ENCODE measurements around the gene UBE2K.
"Not testable (repeated sequence)": the region's sequence is repeated elsewhere in the genome, so short reads cannot be mapped to it uniquely, and the experiment has no call there.

The UBE2K gene

DNA sequence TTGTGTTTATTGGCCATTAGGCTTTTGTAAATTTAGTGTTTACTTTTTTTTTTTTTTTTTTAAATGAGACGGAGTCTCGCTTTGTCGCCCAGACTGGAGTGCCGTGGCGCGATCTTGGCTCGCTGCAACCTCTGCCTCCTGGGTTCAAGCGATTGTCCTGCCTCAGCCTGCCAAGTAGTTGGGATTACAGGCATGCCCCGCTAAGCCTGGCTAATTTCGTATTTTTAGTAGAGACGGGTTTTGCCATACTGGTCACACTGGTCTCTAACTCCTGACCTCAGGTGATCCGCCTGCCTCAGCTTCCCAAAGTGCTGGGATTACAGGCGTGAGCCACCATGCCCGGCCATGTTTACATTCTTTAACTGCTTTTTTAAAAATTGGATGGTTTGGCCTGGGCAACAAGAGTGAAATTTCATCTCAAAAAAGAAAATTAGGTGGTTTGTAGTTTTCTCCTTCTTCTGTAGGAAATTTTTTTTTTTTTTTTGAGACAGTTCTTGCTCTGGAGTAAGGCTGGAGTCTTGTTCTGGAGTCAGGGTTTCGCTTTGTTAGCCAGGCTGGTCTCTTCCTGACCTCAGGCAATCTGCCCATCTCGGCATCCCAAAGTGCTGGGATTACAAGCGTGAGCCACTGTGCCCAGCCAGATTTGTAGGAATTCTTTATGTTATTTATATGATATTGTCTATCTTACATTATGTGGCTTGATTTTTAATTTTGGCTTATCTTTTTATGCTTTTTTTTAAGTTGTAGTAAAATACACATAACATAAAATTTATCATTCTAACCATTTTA, 15.1 kb downstream of the UBE2K start:
- peaks cover 3% of the 10 kb centered on the region for H3K4me1 ChIP-seq (ENCODE audit: control insufficient read depth, insufficient read depth, low read length)

DNA sequence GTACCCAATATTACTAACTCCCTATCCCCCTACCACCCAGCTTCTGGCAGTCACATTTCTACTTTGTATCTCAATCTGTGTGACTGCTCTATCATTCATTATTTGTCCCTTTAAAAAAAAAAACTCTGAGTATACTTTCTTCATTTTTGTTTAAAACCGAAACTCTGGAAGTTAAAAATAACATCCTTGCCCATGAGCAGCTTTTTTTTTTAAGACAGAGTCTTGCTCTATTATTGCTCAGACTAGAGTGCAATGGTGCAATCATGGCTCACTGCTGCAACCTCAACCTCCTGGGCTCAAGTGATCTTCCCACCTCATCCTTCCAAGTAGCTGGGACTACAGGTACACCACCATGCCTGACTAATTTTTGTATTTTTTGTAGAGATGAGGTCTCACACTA, 15.8 kb downstream of the UBE2K start:
- no peak overlapping the region for H3K9ac ChIP-seq (ENCODE audit: low read length in 2 of 2)
- H3K4me1 ChIP-seq (ENCODE audit: control insufficient read depth, insufficient read depth, low read length): peaks cover 3% of the 10 kb centered on the region
- no peaks in the 10 kb centered on the region for H3K27me3 ChIP-seq (ENCODE audit: control insufficient read depth in 1 of 2, insufficient read depth in 2 of 2, low read length in 2 of 2)
- no peaks in the 10 kb centered on the region for H3K9me3 ChIP-seq (ENCODE audit: control insufficient read depth in 2 of 2, low read length in 2 of 2)
- no peak overlapping the region for H3K4me3 ChIP-seq (ENCODE audit: low read length in 2 of 2)
- no peaks in the 10 kb centered on the region for H3K36me3 ChIP-seq (ENCODE audit: control insufficient read depth in 2 of 2, insufficient read depth in 2 of 2, low read length in 2 of 2)
- H3K27ac ChIP-seq (ENCODE audit: low read length): no peak overlapping the region

More for the DNA sequence above, 15.1 kb downstream of the UBE2K start:
- Histone ChIP-seq H3K27ac (ENCODE audit: low read length) (no peak overlapping the region), H3K9me3 (ENCODE audit: control insufficient read depth in 2 of 2, low read length in 2 of 2) (no peaks in the 10 kb centered on the region), H3K9ac (ENCODE audit: low read length in 2 of 2) (no peak overlapping the region), H3K4me3 (ENCODE audit: low read length in 2 of 2) (no peak overlapping the region), H3K36me3 (ENCODE audit: control insufficient read depth in 2 of 2, insufficient read depth in 2 of 2, low read length in 2 of 2) (no peaks in the 10 kb centered on the region), H3K27me3 (ENCODE audit: control insufficient read depth in 1 of 2, insufficient read depth in 2 of 2, low read length in 2 of 2) (no peaks in the 10 kb centered on the region)

DNA sequence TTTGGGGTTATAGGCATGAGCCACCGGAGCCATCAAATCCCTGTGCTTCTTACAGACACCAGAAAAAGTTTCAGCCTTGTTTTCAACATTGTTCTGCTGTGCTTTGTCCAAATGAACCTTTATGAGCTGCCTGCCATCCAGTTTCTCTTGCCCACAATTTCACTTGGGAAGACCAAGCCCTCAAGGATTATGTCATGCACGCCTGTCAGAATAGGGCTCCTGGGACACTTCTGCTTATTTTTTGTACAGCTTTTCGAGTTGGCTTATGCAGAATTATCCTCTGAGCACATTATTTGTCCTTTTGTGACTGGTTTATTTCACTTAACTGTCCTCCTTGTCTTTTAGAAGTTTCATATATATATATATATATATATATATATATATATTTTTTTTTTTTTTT, 16.2 kb downstream of the UBE2K start:
- Histone ChIP-seq H3K27me3 (ENCODE audit: control insufficient read depth in 1 of 2, insufficient read depth in 2 of 2, low read length in 2 of 2) (no peaks in the 10 kb centered on the region), H3K9me3 (ENCODE audit: control insufficient read depth in 2 of 2, low read length in 2 of 2) (no peaks in the 10 kb centered on the region), H3K27ac (ENCODE audit: low read length) (no peak overlapping the region), H3K9ac (ENCODE audit: low read length in 2 of 2) (no peak overlapping the region), H3K4me1 (ENCODE audit: control insufficient read depth, insufficient read depth, low read length) (peaks cover 3% of the 10 kb centered on the region), H3K36me3 (ENCODE audit: control insufficient read depth in 2 of 2, insufficient read depth in 2 of 2, low read length in 2 of 2) (no peaks in the 10 kb centered on the region), H3K4me3 (ENCODE audit: low read length in 2 of 2) (no peak overlapping the region)

DNA sequence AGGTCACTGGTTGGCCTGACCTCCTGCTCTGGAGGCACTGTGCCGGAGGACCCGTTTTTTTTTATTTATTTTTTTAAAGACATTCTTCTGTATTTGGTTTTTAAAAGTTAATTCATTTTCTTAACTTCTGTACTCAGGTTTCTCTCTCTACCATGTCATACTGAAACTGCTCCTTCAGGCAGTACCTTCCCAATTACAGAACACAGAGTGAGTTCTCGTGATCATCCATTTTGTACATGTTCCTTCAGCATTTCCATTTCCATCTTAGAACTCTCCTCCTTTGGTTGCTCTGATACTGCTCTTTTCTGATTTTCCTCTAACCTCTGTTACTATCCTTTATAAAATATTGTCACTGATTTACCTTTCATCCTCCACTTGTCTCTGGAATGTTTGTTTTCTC, 17.9 kb downstream of the UBE2K start:
- no peaks in the 10 kb centered on the region for H3K27me3 ChIP-seq (ENCODE audit: control insufficient read depth in 1 of 2, insufficient read depth in 2 of 2, low read length in 2 of 2)
- H3K4me1 ChIP-seq (ENCODE audit: control insufficient read depth, insufficient read depth, low read length): peaks cover 3% of the 10 kb centered on the region
- no peaks in the 10 kb centered on the region for H3K36me3 ChIP-seq (ENCODE audit: control insufficient read depth in 2 of 2, insufficient read depth in 2 of 2, low read length in 2 of 2)
- no peak overlapping the region for H3K9ac ChIP-seq (ENCODE audit: low read length in 2 of 2)
- H3K9me3 ChIP-seq (ENCODE audit: control insufficient read depth in 2 of 2, low read length in 2 of 2): no peaks in the 10 kb centered on the region
- no peak overlapping the region for H3K27ac ChIP-seq (ENCODE audit: low read length)
- H3K4me3 ChIP-seq (ENCODE audit: low read length in 2 of 2): no peak overlapping the region

DNA sequence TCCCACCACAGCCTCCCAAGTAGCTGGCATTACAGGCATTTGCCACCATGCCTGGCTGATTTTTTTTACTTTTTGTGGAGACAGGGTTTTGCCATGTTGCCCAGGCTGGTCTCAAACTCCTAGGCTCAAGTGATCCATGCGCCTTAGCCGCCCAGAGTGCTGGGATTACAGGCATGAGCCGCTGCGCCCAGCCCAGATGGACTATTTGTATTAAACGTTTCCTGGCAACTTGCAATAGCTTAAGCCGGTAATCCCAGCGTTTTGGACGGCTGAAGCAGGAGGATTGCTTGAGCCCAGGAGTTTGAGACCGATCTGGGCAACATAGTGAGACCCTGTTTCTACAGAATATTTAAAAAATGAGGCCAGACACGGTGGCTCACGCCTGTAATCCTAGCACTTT, 18.4 kb downstream of the UBE2K start:
- Histone ChIP-seq H3K4me3 (ENCODE audit: low read length in 2 of 2) (no peak overlapping the region), H3K27me3 (ENCODE audit: control insufficient read depth in 1 of 2, insufficient read depth in 2 of 2, low read length in 2 of 2) (no peaks in the 10 kb centered on the region), H3K27ac (ENCODE audit: low read length) (no peak overlapping the region), H3K36me3 (ENCODE audit: control insufficient read depth in 2 of 2, insufficient read depth in 2 of 2, low read length in 2 of 2) (no peaks in the 10 kb centered on the region), H3K4me1 (ENCODE audit: control insufficient read depth, insufficient read depth, low read length) (peaks cover 3% of the 10 kb centered on the region), H3K9me3 (ENCODE audit: control insufficient read depth in 2 of 2, low read length in 2 of 2) (no peaks in the 10 kb centered on the region), H3K9ac (ENCODE audit: low read length in 2 of 2) (no peak overlapping the region)

DNA sequence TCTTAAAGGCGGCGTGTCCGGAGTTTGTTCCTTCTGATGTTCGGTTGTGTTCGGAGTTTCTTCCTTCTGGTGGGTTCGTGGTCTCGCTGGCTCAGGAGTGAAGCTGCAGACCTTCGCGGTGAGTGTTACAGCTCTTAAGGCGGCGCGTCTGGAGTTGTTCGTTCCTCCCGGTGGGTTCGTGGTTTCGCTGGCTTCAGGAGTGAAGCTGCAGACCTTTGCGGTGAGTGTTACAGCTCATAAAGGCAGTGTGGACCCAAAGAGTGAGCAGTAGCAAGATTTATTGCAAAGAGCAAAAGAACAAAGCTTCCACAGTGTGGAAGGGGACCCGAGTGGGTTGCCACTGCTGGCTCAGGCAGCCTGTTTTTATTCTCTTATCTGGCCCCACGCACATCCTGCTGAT, 19.8 kb downstream of the UBE2K start:
- H3K4me3 ChIP-seq (ENCODE audit: low read length in 2 of 2); H3K9me3 ChIP-seq (ENCODE audit: control insufficient read depth in 2 of 2, low read length in 2 of 2); H3K36me3 ChIP-seq (ENCODE audit: control insufficient read depth in 2 of 2, insufficient read depth in 2 of 2, low read length in 2 of 2); H3K27me3 ChIP-seq (ENCODE audit: control insufficient read depth in 1 of 2, insufficient read depth in 2 of 2, low read length in 2 of 2); H3K4me1 ChIP-seq (ENCODE audit: control insufficient read depth, insufficient read depth, low read length); H3K27ac ChIP-seq (ENCODE audit: low read length); H3K9ac ChIP-seq (ENCODE audit: low read length in 2 of 2): not testable (repeated sequence)

GRCh38 chr4:39718366-39719323, 20.7 kb downstream of the UBE2K start:
- H3K9ac ChIP-seq (ENCODE audit: low read length in 2 of 2): no peak overlapping the region
- H3K36me3 ChIP-seq (ENCODE audit: control insufficient read depth in 2 of 2, insufficient read depth in 2 of 2, low read length in 2 of 2): no peaks in the 10 kb centered on the region
- peaks cover 3% of the 10 kb centered on the region for H3K4me1 ChIP-seq (ENCODE audit: control insufficient read depth, insufficient read depth, low read length)
- H3K4me3 ChIP-seq (ENCODE audit: low read length in 2 of 2): no peak overlapping the region
- no peaks in the 10 kb centered on the region for H3K9me3 ChIP-seq (ENCODE audit: control insufficient read depth in 2 of 2, low read length in 2 of 2)
- H3K27me3 ChIP-seq (ENCODE audit: control insufficient read depth in 1 of 2, insufficient read depth in 2 of 2, low read length in 2 of 2): no peaks in the 10 kb centered on the region
- no peak overlapping the region for H3K27ac ChIP-seq (ENCODE audit: low read length)

DNA sequence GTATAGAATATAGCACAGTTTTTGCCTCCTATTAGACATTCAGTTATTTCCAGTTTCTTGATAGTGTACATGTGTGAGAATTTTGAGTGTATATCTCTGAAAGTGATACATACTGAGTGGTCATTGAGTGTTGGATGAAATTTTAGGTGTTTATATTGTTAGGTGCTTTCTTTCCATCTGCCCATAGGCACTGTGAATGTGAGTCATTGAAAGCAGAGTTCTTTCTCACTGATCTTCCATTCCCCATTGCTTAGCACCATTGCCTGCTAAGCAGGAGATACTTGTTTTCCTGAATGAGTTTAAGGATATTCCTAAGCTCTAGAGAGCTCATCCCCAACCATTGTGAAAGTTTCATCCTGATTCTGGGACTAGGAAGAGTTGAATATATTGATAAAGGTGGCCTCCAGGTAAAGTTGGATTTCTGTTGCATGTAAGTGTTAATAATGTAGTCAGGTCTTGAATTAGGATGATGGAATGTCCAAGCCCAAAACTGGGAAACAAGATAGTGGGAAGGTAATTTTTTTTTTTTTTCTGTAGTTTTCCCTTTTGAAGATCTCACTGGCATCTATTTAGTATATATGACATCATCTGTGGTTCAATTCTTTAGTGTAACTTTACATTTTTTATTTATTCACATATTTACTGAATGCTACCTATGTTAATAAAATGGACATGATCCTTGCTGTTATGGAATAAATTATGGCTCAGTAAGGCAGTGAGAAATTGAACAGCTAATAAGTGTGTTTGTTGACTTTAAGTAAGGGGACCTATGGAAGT, 22.1 kb downstream of the UBE2K start:
- Histone ChIP-seq H3K9ac (ENCODE audit: low read length in 2 of 2) (no peak overlapping the region), H3K27me3 (ENCODE audit: control insufficient read depth in 1 of 2, insufficient read depth in 2 of 2, low read length in 2 of 2) (no peaks in the 10 kb centered on the region), H3K9me3 (ENCODE audit: control insufficient read depth in 2 of 2, low read length in 2 of 2) (no peaks in the 10 kb centered on the region), H3K36me3 (ENCODE audit: control insufficient read depth in 2 of 2, insufficient read depth in 2 of 2, low read length in 2 of 2) (no peaks in the 10 kb centered on the region), H3K27ac (ENCODE audit: low read length) (no peak overlapping the region), H3K4me3 (ENCODE audit: low read length in 2 of 2) (no peak overlapping the region), H3K4me1 (ENCODE audit: control insufficient read depth, insufficient read depth, low read length) (no peaks in the 10 kb centered on the region)

DNA sequence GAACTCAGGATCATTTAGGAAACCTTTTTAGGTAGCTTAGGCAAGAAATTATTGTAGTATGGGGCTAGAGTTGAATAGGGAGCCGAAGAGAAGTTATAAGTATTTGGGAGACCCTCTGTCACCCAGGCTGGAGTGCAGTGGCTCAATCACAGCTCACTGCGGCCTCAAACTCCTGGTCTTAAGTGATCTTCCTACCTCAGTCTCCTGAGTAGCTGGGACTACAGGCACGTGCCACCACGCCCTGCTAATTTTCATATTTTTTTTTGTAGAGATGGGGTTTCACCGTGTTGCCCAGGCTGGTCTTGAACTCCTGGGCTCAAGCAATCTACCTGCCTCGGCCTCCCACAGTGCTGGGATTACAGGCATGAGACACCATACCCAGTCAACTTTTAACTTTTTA, 23.3 kb downstream of the UBE2K start:
- H3K9me3 ChIP-seq (ENCODE audit: control insufficient read depth in 2 of 2, low read length in 2 of 2); H3K9ac ChIP-seq (ENCODE audit: low read length in 2 of 2); H3K27ac ChIP-seq (ENCODE audit: low read length); H3K27me3 ChIP-seq (ENCODE audit: control insufficient read depth in 1 of 2, insufficient read depth in 2 of 2, low read length in 2 of 2); H3K36me3 ChIP-seq (ENCODE audit: control insufficient read depth in 2 of 2, insufficient read depth in 2 of 2, low read length in 2 of 2); H3K4me3 ChIP-seq (ENCODE audit: low read length in 2 of 2); H3K4me1 ChIP-seq (ENCODE audit: control insufficient read depth, insufficient read depth, low read length): not testable (repeated sequence)

DNA sequence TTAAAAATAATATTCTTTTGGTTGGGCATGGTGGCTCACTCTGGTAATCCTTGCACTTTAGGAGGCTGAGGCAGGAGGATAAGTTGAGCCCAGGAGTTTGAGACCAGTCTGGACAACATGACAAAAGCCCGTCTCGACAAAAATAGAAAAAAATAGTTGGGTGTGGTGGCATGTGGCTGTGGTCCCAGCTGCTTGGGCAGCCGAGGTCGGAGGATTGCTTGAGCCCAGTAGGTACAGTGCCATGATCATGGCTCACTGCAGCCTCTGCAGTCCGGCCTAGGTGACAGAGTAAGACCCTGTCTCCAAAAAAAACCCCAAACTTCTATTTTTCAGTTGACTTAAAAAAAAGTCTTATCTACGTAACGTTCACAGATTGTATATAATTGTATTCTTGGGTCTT, 23.9 kb downstream of the UBE2K start:
- Histone ChIP-seq H3K9me3 (ENCODE audit: control insufficient read depth in 2 of 2, low read length in 2 of 2) (no peaks in the 10 kb centered on the region), H3K4me1 (ENCODE audit: control insufficient read depth, insufficient read depth, low read length) (peaks cover 5% of the 10 kb centered on the region), H3K36me3 (ENCODE audit: control insufficient read depth in 2 of 2, insufficient read depth in 2 of 2, low read length in 2 of 2) (no peaks in the 10 kb centered on the region), H3K9ac (ENCODE audit: low read length in 2 of 2) (no peak overlapping the region), H3K27ac (ENCODE audit: low read length) (no peak overlapping the region), H3K27me3 (ENCODE audit: control insufficient read depth in 1 of 2, insufficient read depth in 2 of 2, low read length in 2 of 2) (no peaks in the 10 kb centered on the region), H3K4me3 (ENCODE audit: low read length in 2 of 2) (no peak overlapping the region)
